HFF-Myc (cell line): ENCODE results near the gene PCDHA1.

Experiments
- DNase-seq: peaks from one replicate; pipeline ENCODE4 v3.0.0-alpha.2; 2011; ENCODE audit warnings: low read depth; ENCODE audit errors: extremely low read depth
- H3K4me3 ChIP-seq: replicated peaks from 2 replicates; pipeline ENCODE4 v1.5.1; 2011; ENCODE audit warnings: low read depth, mild to moderate bottlenecking, control low read depth, low read length
- TF ChIP-seq, protein P1 (sequence below): IDR thresholded peaks from 2 replicates; pipeline ENCODE4 v1.5.1; 2012; ENCODE audit warnings: mild to moderate bottlenecking, low read depth, low read length, control low read depth; ENCODE audit errors: missing control alignments

PCDHA1 gene

DNA sequence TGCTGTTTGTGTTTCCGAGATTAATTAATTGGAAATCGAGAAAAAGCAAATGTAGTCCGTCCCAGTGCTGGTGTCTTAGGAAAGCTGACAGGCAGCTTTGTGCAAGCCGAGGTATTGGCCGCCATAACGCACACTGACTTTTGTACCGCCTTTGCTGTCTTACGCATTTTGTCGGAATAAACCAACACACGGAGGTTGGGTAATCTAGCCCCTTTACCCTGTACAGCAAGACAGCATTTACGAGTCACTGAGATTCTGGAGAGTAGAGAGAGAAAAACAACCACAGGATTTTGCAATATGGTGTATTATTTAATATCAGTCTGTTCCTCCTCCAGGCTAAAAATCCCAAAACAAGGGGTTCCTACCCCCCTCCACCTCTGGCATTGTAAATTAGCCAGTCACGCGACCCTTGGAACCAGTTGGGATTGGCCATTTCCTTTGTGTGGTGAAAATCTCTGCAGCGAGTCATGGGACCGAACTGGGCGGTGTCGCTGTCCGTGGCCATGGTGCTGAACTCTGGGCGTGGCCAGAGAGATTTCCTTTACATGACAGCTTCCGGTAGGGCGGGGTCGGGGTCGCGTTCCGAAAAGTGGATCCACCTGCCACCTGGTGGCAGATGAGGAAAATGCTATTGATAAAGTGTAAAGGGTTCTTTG is 255.0 kb downstream of the PCDHA1 start:
- DNase-seq: peak; percentile 20
- TF ChIP-seq, protein P1, sequence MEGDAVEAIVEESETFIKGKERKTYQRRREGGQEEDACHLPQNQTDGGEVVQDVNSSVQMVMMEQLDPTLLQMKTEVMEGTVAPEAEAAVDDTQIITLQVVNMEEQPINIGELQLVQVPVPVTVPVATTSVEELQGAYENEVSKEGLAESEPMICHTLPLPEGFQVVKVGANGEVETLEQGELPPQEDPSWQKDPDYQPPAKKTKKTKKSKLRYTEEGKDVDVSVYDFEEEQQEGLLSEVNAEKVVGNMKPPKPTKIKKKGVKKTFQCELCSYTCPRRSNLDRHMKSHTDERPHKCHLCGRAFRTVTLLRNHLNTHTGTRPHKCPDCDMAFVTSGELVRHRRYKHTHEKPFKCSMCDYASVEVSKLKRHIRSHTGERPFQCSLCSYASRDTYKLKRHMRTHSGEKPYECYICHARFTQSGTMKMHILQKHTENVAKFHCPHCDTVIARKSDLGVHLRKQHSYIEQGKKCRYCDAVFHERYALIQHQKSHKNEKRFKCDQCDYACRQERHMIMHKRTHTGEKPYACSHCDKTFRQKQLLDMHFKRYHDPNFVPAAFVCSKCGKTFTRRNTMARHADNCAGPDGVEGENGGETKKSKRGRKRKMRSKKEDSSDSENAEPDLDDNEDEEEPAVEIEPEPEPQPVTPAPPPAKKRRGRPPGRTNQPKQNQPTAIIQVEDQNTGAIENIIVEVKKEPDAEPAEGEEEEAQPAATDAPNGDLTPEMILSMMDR: peak; percentile 57
- H3K4me3 ChIP-seq: no peak overlapping the region

DNA sequence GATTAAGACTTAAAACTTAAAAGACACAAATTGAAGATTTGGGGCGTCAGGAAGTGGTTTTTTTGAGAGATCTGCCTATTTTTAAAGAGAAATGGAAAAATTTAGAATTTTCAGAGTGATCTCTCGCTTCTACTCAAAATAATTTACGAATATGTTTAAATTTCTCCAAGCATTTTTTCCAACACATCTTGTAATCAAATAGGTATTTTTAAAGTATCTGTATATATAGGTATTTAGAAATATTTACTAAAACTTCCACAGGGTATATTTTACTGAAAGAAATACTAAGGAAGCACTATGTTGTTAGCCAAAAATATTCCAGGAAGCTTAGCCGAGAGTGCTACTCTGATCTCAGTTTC is 255.5 kb downstream of the PCDHA1 start:
- TF ChIP-seq, protein P1: no peak
- H3K4me3 ChIP-seq: no peak overlapping the region
- no peak for DNase-seq

DNA sequence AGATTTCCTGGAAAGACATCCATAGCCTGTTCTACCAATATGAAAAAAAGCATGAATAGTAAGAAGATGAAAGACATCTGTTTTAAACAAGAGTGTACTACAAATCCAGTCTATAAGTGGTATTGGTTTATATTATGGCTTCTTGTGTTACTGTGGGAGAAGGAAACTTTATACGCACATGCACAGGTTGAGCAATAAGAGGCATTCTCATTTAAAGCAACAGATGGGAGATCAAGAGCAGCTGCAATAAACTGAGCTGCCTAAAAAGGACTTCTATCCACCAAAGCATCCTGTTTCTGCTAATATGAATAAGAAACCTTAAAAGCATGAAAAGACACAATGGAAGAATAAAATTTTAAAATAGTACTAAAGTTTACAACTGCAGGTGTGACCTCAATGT is 256.6 kb downstream of the PCDHA1 start:
- H3K4me3 ChIP-seq: no peak overlapping the region
- DNase-seq: no peak
- TF ChIP-seq, protein P1: no peak

DNA sequence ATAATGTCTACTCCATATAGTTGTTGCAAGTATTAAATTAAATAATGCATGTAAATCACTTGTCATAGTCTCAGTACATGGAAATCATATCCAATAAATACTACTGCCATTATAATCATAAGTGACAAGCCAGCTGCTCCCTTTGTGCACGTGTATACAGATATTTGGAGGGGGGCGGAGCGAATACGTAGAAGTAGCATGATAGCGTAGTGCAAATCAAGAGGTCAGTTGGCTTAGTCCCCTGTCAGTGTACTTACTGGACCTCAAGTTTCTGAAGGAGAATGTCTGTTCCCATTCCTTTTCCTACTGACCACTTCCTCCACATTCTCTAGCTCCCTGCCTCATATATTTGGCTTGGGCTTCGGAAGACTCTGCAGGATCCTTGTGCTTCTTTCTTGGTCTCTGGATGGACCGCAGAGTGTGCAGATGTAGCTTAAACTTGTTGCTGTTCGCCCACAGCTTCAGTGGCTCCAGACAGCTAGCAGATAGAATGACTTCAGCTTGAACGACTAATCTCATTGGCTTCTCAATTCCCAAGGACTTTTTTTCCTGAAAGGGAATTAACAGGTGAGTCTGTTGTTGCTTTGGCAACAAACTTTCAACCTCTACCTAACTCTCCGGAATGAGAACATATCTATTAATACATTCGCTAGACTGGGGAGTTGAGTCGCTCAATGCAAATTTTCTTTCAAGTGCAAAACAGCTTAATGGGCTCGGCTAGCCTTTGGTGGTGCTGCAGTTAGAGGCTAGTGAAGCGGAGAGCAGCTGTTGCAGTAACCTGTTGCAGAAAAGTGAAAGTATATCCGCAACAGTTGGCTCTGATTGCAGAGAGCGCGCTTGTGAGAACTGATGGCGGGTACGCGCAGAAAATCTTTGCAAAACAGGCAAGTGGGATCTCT is 264.9 kb downstream of the PCDHA1 start, which contains the start of gene PCDHB1:
PCDHB1 (plus strand) TSS at position 753 of the 899 bp plus-strand sequence; CDS start at position 850, 97 bp downstream.
- TF ChIP-seq, protein P1: no peak
- no peak for DNase-seq
- H3K4me3 ChIP-seq: no peak within 1 kb of the TSS

DNA sequence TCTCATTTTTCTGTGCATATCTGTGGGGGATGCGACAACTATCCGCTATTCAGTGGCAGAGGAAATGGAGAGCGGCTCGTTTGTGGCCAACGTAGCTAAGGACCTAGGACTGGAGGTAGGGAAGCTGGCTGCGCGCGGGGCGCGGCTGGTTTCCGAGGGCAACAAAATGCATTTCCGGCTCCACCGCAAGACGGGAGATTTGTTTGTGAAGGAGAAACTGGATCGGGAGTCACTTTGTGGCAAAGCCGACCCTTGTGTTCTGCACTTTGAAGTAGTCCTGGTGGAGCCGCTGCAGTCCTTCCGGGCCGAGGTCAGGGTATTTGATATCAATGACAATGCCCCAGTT is 265.6 kb downstream of the PCDHA1 start:
- H3K4me3 ChIP-seq: no peak overlapping the region
- DNase-seq: no peak
- TF ChIP-seq, protein P1: no peak
